H1 (cell line): ENCODE data around the gene SLC26A1. TPM values are rescaled to one million over a fixed set of nuclear protein-coding genes. Genes with fewer than 3 reads are reported as not detected.

Source experiments
- CTCF ChIA-PET: fragments of 300-600 bp; sonication (Branson Sonifier 250); formaldehyde crosslinking; loops from one replicate; lab custom pipeline; 2021; ENCODE audit not compliant: partially characterized antibody; lab: Charles Lee
- POLR2A ChIA-PET: fragments of 300-600 bp; sonication (Branson Sonifier 250); formaldehyde crosslinking; loops from one replicate; lab custom pipeline; 2021; ENCODE audit warnings: inconsistent platforms; ENCODE audit not compliant: partially characterized antibody; lab: Charles Lee
- DNase-seq, 2 experiments: peaks; one replicate each; pipeline versions ENCODE4 v3.0.0 to v3.0.0-alpha.2; 2010 to 2022; ENCODE audit warnings: low spot score in 2 of 2, low read depth in 1 of 2, mixed read lengths in 1 of 2
- FAIRE-seq: peaks from 2 replicates; lab custom pipeline; 2011; peaks lifted over from hg19 to GRCh38; lab: Jason Lieb, UNC
- H2AFZ ChIP-seq: 2 replicates; pipeline ENCODE4 v1.8.1; 2012; ENCODE audit warnings: low read length, inconsistent platforms
- H2AK5ac ChIP-seq: 2 replicates; pipeline ENCODE4 v1.6.1; 2013; ENCODE audit warnings: low read depth, low read length
- H2BK120ac ChIP-seq: replicated peaks from 2 replicates; pipeline ENCODE3; 2013; ENCODE audit warnings: low read depth, low read length, inconsistent platforms
- H2BK12ac ChIP-seq: 2 replicates; pipeline ENCODE4 v1.6.1; 2013; ENCODE audit warnings: low read depth, low read length
- H2BK15ac ChIP-seq: 2 replicates; pipeline ENCODE4 v1.6.1; 2013; ENCODE audit warnings: low read length
- H2BK20ac ChIP-seq: 2 replicates; pipeline ENCODE4 v1.6.1; 2013; ENCODE audit warnings: low read length
- H2BK5ac ChIP-seq: 2 replicates; pipeline ENCODE4 v1.6.1; 2013; ENCODE audit warnings: low read depth, low read length
- H3K14ac ChIP-seq: 2 replicates; pipeline ENCODE4 v1.6.1; 2013; ENCODE audit warnings: inconsistent platforms; ENCODE audit not compliant: insufficient read length
- H3K18ac ChIP-seq: 2 replicates; pipeline ENCODE4 v1.6.1; 2013; ENCODE audit warnings: low read length; ENCODE audit errors: extremely low read depth
- H3K23ac ChIP-seq: 2 replicates; pipeline ENCODE4 v1.6.1; 2013; ENCODE audit warnings: inconsistent platforms; ENCODE audit not compliant: insufficient read length
- H3K23me2 ChIP-seq: 2 replicates; pipeline ENCODE4 v1.6.1; 2013; ENCODE audit warnings: low read depth, low read length
- H3K27ac ChIP-seq: 2 replicates; pipeline ENCODE4 v1.6.1; 2011; ENCODE audit warnings: low read depth, low read length, inconsistent platforms
- H3K27me3 ChIP-seq, 4 experiments: replicated peaks in 1 of 4; 1 replicate in 1 of 4; 2 replicates in 3 of 4; pipeline versions ENCODE4 v1.6.1 to v1.8.1; 2011 to 2013; ENCODE audit warnings: low read length in 3 of 4, mild to moderate bottlenecking in 3 of 4, inconsistent platforms in 2 of 4, mixed read lengths in 2 of 4, moderate library complexity in 1 of 4; ENCODE audit not compliant: control insufficient read depth in 3 of 4, insufficient read depth in 3 of 4; ENCODE audit errors: extremely low read depth in 1 of 4
- H3K36me3 ChIP-seq, 4 experiments: 2 replicates each; pipeline versions ENCODE4 v1.6.1 to v1.8.1; 2011 to 2013; ENCODE audit warnings: mild to moderate bottlenecking in 4 of 4, low read length in 3 of 4, moderate library complexity in 2 of 4, control low read depth in 1 of 4, inconsistent platforms in 1 of 4; ENCODE audit not compliant: insufficient read depth in 4 of 4, control insufficient read depth in 2 of 4
- H3K4ac ChIP-seq: replicated peaks from 2 replicates; pipeline ENCODE3; 2013; ENCODE audit warnings: low read length, low read depth, mixed read lengths, inconsistent platforms; ENCODE audit not compliant: insufficient read length
- H3K4me1 ChIP-seq, 4 experiments: replicated peaks in 1 of 4; 1 replicate in 1 of 4; 2 replicates in 3 of 4; pipeline versions ENCODE4 v1.6.1 to v1.8.1; 2011 to 2013; ENCODE audit warnings: low read length in 3 of 4, inconsistent platforms in 2 of 4, mixed read lengths in 1 of 4; ENCODE audit not compliant: insufficient read depth in 4 of 4, control insufficient read depth in 3 of 4
- H3K4me2 ChIP-seq, 2 experiments: 2 replicates each; pipeline versions ENCODE4 v1.6.1 to v1.8.1; 2011 to 2013; ENCODE audit warnings: low read depth in 2 of 2, low read length in 2 of 2, control low read depth in 1 of 2, inconsistent platforms in 1 of 2, mild to moderate bottlenecking in 1 of 2; ENCODE audit not compliant: insufficient read depth in 1 of 2
- H3K4me3 ChIP-seq, 4 experiments: fragments of 200-600, 300-600 bp in 1 of 4; sonication (generic), shearing (Covaris generic), sonication (Bioruptor Twin) in 1 of 4; 2 replicates each; pipeline versions ENCODE4 v1.5.1 to v1.8.1; 2011 to 2016; ENCODE audit warnings: low read length in 4 of 4, low read depth in 3 of 4, control low read depth in 2 of 4, inconsistent platforms in 2 of 4, mild to moderate bottlenecking in 2 of 4, mixed read lengths in 1 of 4, moderate library complexity in 1 of 4; ENCODE audit not compliant: insufficient read depth in 2 of 4; ENCODE audit errors: extremely low read depth in 1 of 4
- H3K56ac ChIP-seq: replicated peaks from 2 replicates; pipeline ENCODE3; 2013; ENCODE audit warnings: low read depth, mild to moderate bottlenecking, mixed read lengths, low read length, inconsistent platforms; ENCODE audit not compliant: insufficient read length
- H3K79me1 ChIP-seq: 2 replicates; pipeline ENCODE4 v1.6.1; 2013; ENCODE audit warnings: low read depth, low read length, control low read depth
- H3K79me2 ChIP-seq, 2 experiments: 2 replicates each; pipeline versions ENCODE4 v1.6.1 to v1.8.1; 2012 to 2013; ENCODE audit warnings: low read length in 2 of 2, mild to moderate bottlenecking in 2 of 2, inconsistent platforms in 1 of 2; ENCODE audit not compliant: insufficient read depth in 2 of 2, control insufficient read depth in 1 of 2
- H3K9ac ChIP-seq, 4 experiments: replicated peaks in 1 of 4; 1 replicate in 1 of 4; 2 replicates in 3 of 4; pipeline versions ENCODE4 v1.6.1 to v1.8.1; 2011 to 2013; ENCODE audit warnings: low read depth in 3 of 4, low read length in 3 of 4, control low read depth in 2 of 4, mild to moderate bottlenecking in 2 of 4, moderate library complexity in 2 of 4, inconsistent platforms in 1 of 4; ENCODE audit errors: extremely low read depth in 1 of 4
- H3K9me3 ChIP-seq, 2 experiments: 2 replicates each; pipeline versions ENCODE4 v1.6.1 to v1.8.1; 2012 to 2013; ENCODE audit warnings: mild to moderate bottlenecking in 2 of 2, moderate library complexity in 2 of 2, control low read depth in 1 of 2, inconsistent platforms in 1 of 2, low read depth in 1 of 2, low read length in 1 of 2, mixed read lengths in 1 of 2; ENCODE audit not compliant: insufficient read depth in 2 of 2
- H4K20me1 ChIP-seq, 2 experiments: replicated peaks in 1 of 2; 2 replicates each; pipeline versions ENCODE3 to v1.8.1; 2011 to 2013; ENCODE audit warnings: inconsistent platforms in 2 of 2, low read length in 2 of 2, mild to moderate bottlenecking in 1 of 2; ENCODE audit not compliant: insufficient read depth in 2 of 2, control insufficient read depth in 1 of 2
- H4K5ac ChIP-seq: 2 replicates; pipeline ENCODE4 v1.6.1; 2013; ENCODE audit warnings: low read length, low read depth, mixed read lengths, inconsistent platforms; ENCODE audit not compliant: insufficient read length
- H4K8ac ChIP-seq: 2 replicates; pipeline ENCODE4 v1.8.0; 2013; ENCODE audit warnings: mild to moderate bottlenecking, moderate library complexity, low read length, inconsistent platforms; ENCODE audit not compliant: insufficient read depth; ENCODE audit errors: extremely low read depth
- H4K91ac ChIP-seq: replicated peaks from 2 replicates; pipeline ENCODE3; 2013; ENCODE audit warnings: low read length, mixed read lengths, inconsistent platforms; ENCODE audit not compliant: insufficient read length
- CTBP2 ChIP-seq: IDR thresholded peaks from 2 replicates; pipeline ENCODE4 v1.7.0; 2011; ENCODE audit warnings: borderline replicate concordance, mild to moderate bottlenecking, moderate library complexity, mixed read lengths, low read length; ENCODE audit not compliant: insufficient read depth, insufficient read length
- POLR2A ChIP-seq, 2 experiments: IDR thresholded peaks; 1 replicate in 1 of 2; 2 replicates in 1 of 2; pipeline ENCODE4 v1.6.1; 2011; ENCODE audit warnings: low read depth in 2 of 2, low read length in 2 of 2, mild to moderate bottlenecking in 2 of 2; ENCODE audit errors: control extremely low read depth in 1 of 2
- SIX5 ChIP-seq: IDR thresholded peaks from 2 replicates; pipeline ENCODE4 v1.6.1; 2011; ENCODE audit warnings: mild to moderate bottlenecking, low read depth, low read length
- TBP ChIP-seq: IDR thresholded peaks from 2 replicates; pipeline ENCODE4 v1.6.1; 2011; ENCODE audit warnings: low read depth, low read length, improper control_type of control experiment
- TCF12 ChIP-seq: IDR thresholded peaks from 2 replicates; pipeline ENCODE4 v1.6.1; 2011; ENCODE audit warnings: low read depth, mild to moderate bottlenecking, low read length
- WGBS, 2 experiments: shearing (Covaris generic) in 1 of 2; methylation state at CpG; one replicate each; pipeline versions ENCODE4 v1.1.6 to v1.1.7; 2013 to 2015; ENCODE audit warnings: low lambda C conversion rate in 2 of 2, mixed read lengths in 2 of 2, inconsistent platforms in 1 of 2, low coverage in 1 of 2, missing lambda C conversion rate in 1 of 2; ENCODE audit not compliant: insufficient replicate concordance in 2 of 2, insufficient coverage in 1 of 2, insufficient read length in 1 of 2; ENCODE audit errors: extremely low coverage in 1 of 2, missing lambda C conversion rate in 1 of 2; 5-methylcytosine and 5-hydroxymethylcytosine counted together
- polyA plus RNA-seq, 7 experiments: library from polyadenylated mRNA; depleted of rRNA in 3 of 7; stranded (reverse) in 5 of 7; unstranded in 2 of 7; fragments of >200 nt in 5 of 7; fragments of 200-250 nt in 2 of 7; gene quantifications; 1 replicate in 5 of 7; 2 replicates in 1 of 7; 4 replicates in 1 of 7; pipeline versions ENCODE4 v1.2.1 to v1.2.3, GENCODE V29; 2011 to 2013; ENCODE audit warnings: missing spikeins in 2 of 7, mixed read lengths in 2 of 7
- total RNA-seq: library from RNA; stranded (reverse); fragmentation: NEBNext Ultra II Directional; extraction: Animal tissue kit (Norgen Biotek cat#: 25700); gene quantifications from 2 replicates; pipeline ENCODE4 v1.2.1, GENCODE V29; 2021
- TF ChIP-seq, protein P1 (sequence below): IDR thresholded peaks from 2 replicates; pipeline ENCODE4 v1.6.1; 2011; ENCODE audit warnings: low read length, improper control_type of control experiment

Gene SLC26A1
- total and polyA plus RNA-seq, 2 of the 8 experiments (the other 6 are each of a cell fraction or from before 2014, with no cell fraction given) = 0.11 TPM; not detected in 1

DNA sequence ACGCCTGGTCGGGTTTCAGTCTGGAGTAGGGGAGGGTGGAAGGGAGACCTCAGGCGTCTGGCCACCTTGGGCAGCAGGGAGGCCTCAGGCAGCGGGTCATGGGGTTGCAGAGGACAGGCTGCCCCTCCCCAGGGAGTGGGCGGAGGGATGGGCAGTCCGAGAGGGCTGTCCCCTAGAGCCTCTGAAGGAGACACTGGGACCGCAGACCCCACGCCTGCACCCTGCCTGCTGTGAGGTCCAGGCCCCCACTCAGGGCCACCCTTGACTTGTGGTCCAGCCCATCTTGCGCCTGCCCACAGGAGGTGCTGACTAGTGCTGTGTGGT is 34.7 kb upstream of the SLC26A1 start:
- H2BK20ac ChIP-seq = no peak overlapping the region
- H4K5ac ChIP-seq = no peak overlapping the region
- ChIA-PET CTCF (interaction anchor here (1.0 to 2.1 kb wide), 2 partner anchors 9 to 63 kb away, joined by 3 to 6 read pairs; no protein-coding TSS in a partner anchor), POLR2A (interaction anchor here (1.0 kb wide), 1 partner anchor 12 kb away, joined by 3 read pairs; no protein-coding TSS in a partner anchor)
- H3K56ac ChIP-seq = no peak overlapping the region
- H3K4ac ChIP-seq = no peak overlapping the region
- H3K36me3 ChIP-seq = peaks cover 0 to 9% (median 8%) of the 10 kb centered on the region in 4 experiments; a peak in 5 of 8 replicates
- 0 out of 7 replicates have a peak, but pooled peaks cover 0 to 5% (median 0%) of the 10 kb centered on the region in 4 experiments for H3K27me3 ChIP-seq
- no peak overlapping the region for H2BK15ac ChIP-seq
- H2BK12ac ChIP-seq = no peak overlapping the region
- H2BK5ac ChIP-seq = no peak overlapping the region
- no peaks in the 10 kb centered on the region for H3K79me2 ChIP-seq
- FAIRE-seq (no peak), DNase-seq (no peak)
- no peak overlapping the region for H3K4me3 ChIP-seq
- H4K20me1 ChIP-seq = peaks cover 0 to 14% of the 10 kb centered on the region in 2 experiments
- H2BK120ac ChIP-seq = no peak overlapping the region
- no peak overlapping the region for H2AFZ ChIP-seq
- no peaks in the 10 kb centered on the region for H3K9me3 ChIP-seq
- H3K27ac ChIP-seq = no peak overlapping the region
- no peaks in the 10 kb centered on the region for H3K79me1 ChIP-seq
- 88% methylated on average over 9 of the region's 9 CpGs; no CpG with 5 or more reads in 1 of the 2 experiments for WGBS, 2 experiments
- H4K8ac ChIP-seq = peak overlapping the region; percentile 51
- H3K18ac ChIP-seq = no peak overlapping the region
- peaks cover 0 to 12% (median 4%) of the 10 kb centered on the region in 4 experiments; a peak in 4 of 7 replicates for H3K4me1 ChIP-seq
- 0 out of 2 replicates have a peak overlapping the region, but pooled peaks have one; percentile 24 for H2AK5ac ChIP-seq
- H3K23ac ChIP-seq = no peak overlapping the region
- H4K91ac ChIP-seq = no peak overlapping the region
- H3K4me2 ChIP-seq = no peak overlapping the region
- H3K14ac ChIP-seq = no peak overlapping the region
- H3K9ac ChIP-seq = no peak overlapping the region
- no peaks in the 10 kb centered on the region; the same call in 1 of the 2 replicates for H3K23me2 ChIP-seq
- TF ChIP-seq CTBP2 (no peak), TCF12 (no peak), TBP (no peak), POLR2A (IDR thresholded peaks at IDR 0.05; ENCODE audit: control extremely low read depth in 1 of 2, low read depth in 2 of 2, low read length in 2 of 2) (no peak), SIX5 (no peak)
- TF ChIP-seq, protein P1, sequence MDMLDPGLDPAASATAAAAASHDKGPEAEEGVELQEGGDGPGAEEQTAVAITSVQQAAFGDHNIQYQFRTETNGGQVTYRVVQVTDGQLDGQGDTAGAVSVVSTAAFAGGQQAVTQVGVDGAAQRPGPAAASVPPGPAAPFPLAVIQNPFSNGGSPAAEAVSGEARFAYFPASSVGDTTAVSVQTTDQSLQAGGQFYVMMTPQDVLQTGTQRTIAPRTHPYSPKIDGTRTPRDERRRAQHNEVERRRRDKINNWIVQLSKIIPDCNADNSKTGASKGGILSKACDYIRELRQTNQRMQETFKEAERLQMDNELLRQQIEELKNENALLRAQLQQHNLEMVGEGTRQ = no peak
